Activated CD4-positive, alpha-beta T cell treated with anti-CD3 and anti-CD28 coated beads for 1 hour (primary cell): Measurements from ENCODE around the gene WNK2.

ENCODE experiments used
- DNase-seq: peaks from one replicate; pipeline ENCODE4 v3.0.0-alpha.2; 2020

WNK2 gene

GRCh38 chr9:93164085-93164484, 19.9 kb upstream of the WNK2 start:
- DNase-seq = no peak

GRCh38 chr9:93166699-93167098, 17.2 kb upstream of the WNK2 start:
- DNase-seq = no peak

GRCh38 chr9:93167185-93167584, 16.8 kb upstream of the WNK2 start:
- DNase-seq = no peak

- DNase-seq = no peak
These were observed 16.1 kb upstream of the WNK2 start for GRCh38 chr9:93167838-93168237.

- no peak for DNase-seq
These were observed 15.4 kb upstream of the WNK2 start for GRCh38 chr9:93168581-93168980.

- no peak for DNase-seq
These were observed 14.5 kb upstream of the WNK2 start for GRCh38 chr9:93169444-93169843.

GRCh38 chr9:93170571-93170970, 13.4 kb upstream of the WNK2 start:
- no peak for DNase-seq

GRCh38 chr9:93171261-93171990, 12.5 kb upstream of the WNK2 start:
- DNase-seq = no peak

- DNase-seq = no peak
These were observed 11.1 kb upstream of the WNK2 start for GRCh38 chr9:93172666-93173364.

GRCh38 chr9:93173365-93174051, 10.4 kb upstream of the WNK2 start:
- no peak for DNase-seq

GRCh38 chr9:93174976-93175375, 9.0 kb upstream of the WNK2 start:
- no peak for DNase-seq

GRCh38 chr9:93177676-93178075, 6.3 kb upstream of the WNK2 start:
- no peak for DNase-seq

GRCh38 chr9:93178851-93179786, 4.8 kb upstream of the WNK2 start:
- DNase-seq = no peak

GRCh38 chr9:93180938-93181337, 3.0 kb upstream of the WNK2 start:
- DNase-seq = no peak

- DNase-seq = no peak
These were observed 2.1 kb upstream of the WNK2 start for GRCh38 chr9:93181672-93182435.

- no peak for DNase-seq
These were observed 1.4 kb upstream of the WNK2 start for GRCh38 chr9:93182572-93182971.

GRCh38 chr9:93183131-93183662, 742 bp upstream of the WNK2 start:
- DNase-seq = no peak

GRCh38 chr9:93184432-93185265, 710 bp downstream of the WNK2 start:
- DNase-seq = no peak

- DNase-seq = no peak
These were observed 1.6 kb downstream of the WNK2 start for GRCh38 chr9:93185266-93186214.
